SK-N-SH treated with all-trans-retinoic acid at 6 μM for 48 hours (cell line): Measurements from ENCODE around the gene CTNNA3.

Experiments used
- ARNTL ChIP-seq: fragments of 450-650 bp; formaldehyde crosslinking; IDR thresholded peaks from 2 replicates; pipeline ENCODE4 v1.5.0; 2020; ENCODE audit warnings: low read depth, mild to moderate bottlenecking, moderate library complexity, borderline replicate concordance
- CREB5 ChIP-seq: fragments of 250-450 bp; sonication (Bioruptor Pico); IDR thresholded peaks from 2 replicates; pipeline ENCODE4 v1.5.1; 2020; ENCODE audit warnings: low read depth, mild to moderate bottlenecking, moderate library complexity
- GLIS3 ChIP-seq: fragments of 250-450 bp; sonication (Bioruptor Pico); IDR thresholded peaks from 2 replicates; pipeline ENCODE4 v1.5.0; 2020; ENCODE audit warnings: mild to moderate bottlenecking, moderate library complexity
- ISL1 ChIP-seq: fragments of 250-450 bp; sonication (Bioruptor Pico); IDR thresholded peaks from 2 replicates; pipeline ENCODE4 v2.1.2; 2022; ENCODE audit warnings: mild to moderate bottlenecking, moderate library complexity
- PATZ1 ChIP-seq: fragments of 250-450 bp; sonication (Bioruptor Pico); IDR thresholded peaks from 2 replicates; pipeline ENCODE4 v1.8.0; 2020; ENCODE audit warnings: mild to moderate bottlenecking, moderate library complexity, borderline replicate concordance
- PPARA ChIP-seq: fragments of 250-450 bp; sonication (Bioruptor Pico); IDR thresholded peaks from 2 replicates; pipeline ENCODE4 v1.5.0; 2020; ENCODE audit warnings: mild to moderate bottlenecking, borderline replicate concordance
- RARB ChIP-seq: fragments of 250-450 bp; sonication (Bioruptor Pico); IDR thresholded peaks from 2 replicates; pipeline ENCODE4 v1.8.0; 2021; ENCODE audit warnings: mild to moderate bottlenecking, moderate library complexity
- SNAI2 ChIP-seq: fragments of 250-450 bp; sonication (Bioruptor Pico); IDR thresholded peaks from 2 replicates; pipeline ENCODE4 v1.5.0; 2020; ENCODE audit warnings: mild to moderate bottlenecking, moderate library complexity
- TCF4 ChIP-seq: fragments of 250-450 bp; sonication (Bioruptor Pico); IDR thresholded peaks from 2 replicates; pipeline ENCODE4 v1.8.0; 2021; ENCODE audit warnings: mild to moderate bottlenecking, moderate library complexity, borderline replicate concordance
- TOX ChIP-seq: fragments of 250-450 bp; sonication (Bioruptor Pico); IDR thresholded peaks from 2 replicates; pipeline ENCODE4 v1.8.0; 2021; ENCODE audit warnings: mild to moderate bottlenecking, moderate library complexity, borderline replicate concordance
- TSHZ2 ChIP-seq: fragments of 250-450 bp; sonication (Bioruptor Pico); IDR thresholded peaks from 2 replicates; pipeline ENCODE4 v1.5.0; 2020; ENCODE audit warnings: mild to moderate bottlenecking, moderate library complexity
- ZC3H10 ChIP-seq: fragments of 250-450 bp; sonication (Bioruptor Pico); IDR thresholded peaks from 2 replicates; pipeline ENCODE4 v1.5.1; 2021; ENCODE audit warnings: mild to moderate bottlenecking, moderate library complexity
- ZNF70 ChIP-seq: fragments of 450-650 bp; formaldehyde crosslinking; IDR thresholded peaks from 2 replicates; pipeline ENCODE4 v1.5.0; 2020; ENCODE audit warnings: mild to moderate bottlenecking, moderate library complexity

GRCh38 chr10:66538908-66539307, 1157.1 kb downstream of the CTNNA3 start:
- TF ChIP-seq ARNTL (no peak), RARB (CRISPR knock-in tag) (no peak), TCF4 (no peak), ZC3H10 (CRISPR knock-in tag) (no peak), GLIS3 (no peak), PATZ1 (CRISPR knock-in tag) (no peak), SNAI2 (no peak), ISL1 (no peak), PPARA (CRISPR knock-in tag) (no peak), TSHZ2 (CRISPR knock-in tag) (no peak), ZNF70 (CRISPR knock-in tag) (no peak), TOX (CRISPR knock-in tag) (no peak), CREB5 (CRISPR knock-in tag) (no peak)
